Activated effector memory CD4-positive, alpha-beta T cell treated with Interleukin-2 at 50 U/mL for 16 hours (primary cell): ENCODE measurements around the gene FOXD4.
A peak's percentile ranks its signal among the peaks of the same experiment; 100 is the strongest.
"Not testable (repeated sequence)": the region's sequence is repeated elsewhere in the genome, so short reads cannot be mapped to it uniquely, and the experiment has no call there.

Experiments
- DNase-seq: peaks from one replicate; pipeline ENCODE4 v3.0.0-alpha.2; 2020

FOXD4 gene

DNA sequence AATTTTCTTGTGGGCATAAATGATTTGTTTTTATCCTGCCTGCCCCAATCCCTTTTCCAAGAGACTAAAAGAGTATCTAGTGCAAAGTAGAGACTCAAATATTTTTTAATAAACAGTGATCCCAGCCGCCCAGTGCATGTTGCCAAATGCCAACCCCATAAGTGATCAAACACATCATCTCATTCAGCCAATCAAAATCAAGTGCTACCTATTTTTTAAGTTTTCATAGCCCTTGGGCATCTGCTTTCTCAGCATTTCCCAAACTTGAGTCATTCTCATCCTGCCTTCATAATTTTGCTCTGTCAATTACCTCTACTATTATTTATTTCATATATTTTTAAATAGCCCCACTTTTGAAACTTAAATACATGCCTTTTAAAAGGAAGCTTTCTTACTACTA is 27.4 kb downstream of the FOXD4 start:
- not testable (repeated sequence) for DNase-seq

DNA sequence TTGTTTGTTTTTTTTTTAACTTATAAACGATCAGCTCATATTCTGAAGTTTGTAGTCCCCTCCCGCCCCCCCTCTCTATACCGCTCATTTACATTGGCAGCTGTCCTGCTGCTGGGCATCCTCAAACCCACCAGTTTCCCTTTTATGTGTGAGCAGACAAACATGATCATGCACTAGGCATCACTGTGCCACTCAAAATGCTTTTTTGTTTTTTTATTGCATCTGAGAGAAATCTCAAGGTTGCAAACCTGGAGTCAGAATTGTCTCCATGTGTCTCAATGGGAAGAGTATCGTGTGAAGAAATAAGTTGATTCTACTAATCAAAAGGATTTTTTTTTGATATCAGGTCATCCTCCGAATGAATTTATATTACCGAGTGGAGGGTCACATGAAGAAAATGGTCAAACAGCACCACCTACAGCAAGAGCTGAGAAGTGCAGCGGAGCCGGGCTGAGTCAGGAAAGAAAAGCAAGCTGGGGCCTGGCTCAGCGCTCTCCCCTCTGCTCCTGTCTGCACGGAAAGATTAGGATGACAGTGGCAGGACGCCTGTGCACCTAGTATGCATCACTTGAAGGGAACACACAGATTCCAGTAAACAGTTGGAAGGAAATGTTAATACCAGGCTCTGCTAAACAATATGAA is 29.7 kb downstream of the FOXD4 start:
- DNase-seq: not testable (repeated sequence)

DNA sequence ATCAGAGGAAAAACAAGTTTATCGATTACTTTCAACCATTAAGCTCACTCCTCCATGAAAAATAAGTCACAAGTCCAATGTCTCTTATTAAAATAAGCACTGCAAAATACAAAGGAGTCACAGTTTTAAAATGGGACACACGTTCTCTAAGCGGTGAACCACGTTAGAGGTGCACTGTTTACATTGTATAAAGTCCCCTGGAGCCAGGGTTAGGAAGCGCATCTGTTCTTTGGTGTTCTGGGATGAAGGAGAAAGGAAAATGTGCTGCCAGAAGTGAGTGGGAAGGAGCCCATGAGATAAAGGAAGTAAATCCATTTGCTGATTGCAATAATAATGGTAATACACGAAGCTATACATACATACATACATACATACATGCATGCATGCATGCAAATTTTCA is 30.4 kb downstream of the FOXD4 start:
- DNase-seq: not testable (repeated sequence)

DNA sequence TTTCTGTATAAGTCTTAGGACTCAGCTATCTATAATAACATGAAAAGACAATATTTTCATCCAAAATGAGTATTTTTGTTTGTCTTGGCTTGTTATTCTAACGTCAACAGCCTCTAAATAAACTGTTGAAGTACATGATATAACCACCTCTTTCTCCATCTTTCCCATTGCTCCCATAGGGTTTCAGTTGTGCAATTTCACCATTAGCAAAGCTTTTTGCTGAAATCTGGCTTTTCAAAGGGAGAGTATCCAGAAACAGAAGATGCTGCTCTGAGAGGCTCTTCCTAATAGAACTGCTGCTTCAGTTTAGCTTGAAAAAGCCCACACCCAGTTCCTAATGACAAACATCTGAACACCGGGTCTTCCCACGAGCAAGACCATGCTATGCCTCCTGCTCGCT is 31.1 kb downstream of the FOXD4 start:
- DNase-seq: not testable (repeated sequence)

DNA sequence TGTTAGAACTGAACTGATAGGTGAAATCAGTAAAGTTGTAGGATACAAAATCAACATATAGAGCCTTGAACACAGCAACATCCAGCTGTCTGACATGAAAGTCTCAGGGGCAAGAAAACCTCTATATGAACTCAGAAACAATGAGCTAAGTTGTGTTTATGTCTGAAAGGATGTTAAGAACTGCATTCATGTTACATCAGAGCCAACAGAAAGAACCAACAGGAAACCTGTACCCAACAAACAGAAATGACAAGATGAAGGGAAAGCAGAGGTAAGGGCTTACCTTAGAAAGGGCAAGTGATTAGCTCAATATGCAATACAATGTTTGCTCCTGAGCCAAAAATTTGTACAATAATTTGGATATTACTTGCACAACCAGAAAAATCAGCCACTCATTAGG is 31.5 kb downstream of the FOXD4 start:
- DNase-seq: not testable (repeated sequence)

DNA sequence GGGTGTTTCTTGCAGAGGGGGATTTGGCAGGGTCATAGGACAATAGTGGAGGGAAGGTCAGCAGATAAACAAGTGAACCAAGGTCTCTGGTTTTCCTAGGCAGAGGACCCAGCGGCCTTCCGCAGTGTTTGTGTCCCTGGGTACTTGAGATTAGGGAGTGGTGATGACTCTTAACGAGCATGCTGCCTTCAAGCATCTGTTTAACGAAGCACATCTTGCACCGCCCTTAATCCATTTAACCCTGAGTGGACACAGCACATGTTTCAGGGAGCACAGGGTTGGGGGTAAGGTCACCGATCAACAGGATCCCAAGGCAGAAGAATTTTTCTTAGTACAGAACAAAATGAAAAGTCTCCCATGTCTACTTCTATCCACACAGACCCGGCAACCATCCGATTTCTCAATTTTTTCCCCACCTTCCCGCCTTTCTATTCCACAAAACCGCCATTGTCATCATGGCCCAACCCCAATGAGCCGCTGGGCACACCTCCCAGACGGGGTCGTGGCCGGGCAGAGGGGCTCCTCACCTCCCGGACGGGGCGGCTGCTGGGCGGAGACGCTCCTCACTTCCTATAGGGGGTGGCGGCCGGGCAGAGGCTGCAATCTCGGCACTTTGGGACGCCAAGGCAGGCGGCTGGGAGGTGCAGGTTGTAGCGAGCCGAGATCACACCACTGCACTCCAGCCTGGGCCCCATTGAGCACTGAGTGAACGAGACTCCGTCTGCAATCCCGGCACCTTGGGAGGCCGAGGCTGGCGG is 35.1 kb downstream of the FOXD4 start:
- DNase-seq: not testable (repeated sequence)

DNA sequence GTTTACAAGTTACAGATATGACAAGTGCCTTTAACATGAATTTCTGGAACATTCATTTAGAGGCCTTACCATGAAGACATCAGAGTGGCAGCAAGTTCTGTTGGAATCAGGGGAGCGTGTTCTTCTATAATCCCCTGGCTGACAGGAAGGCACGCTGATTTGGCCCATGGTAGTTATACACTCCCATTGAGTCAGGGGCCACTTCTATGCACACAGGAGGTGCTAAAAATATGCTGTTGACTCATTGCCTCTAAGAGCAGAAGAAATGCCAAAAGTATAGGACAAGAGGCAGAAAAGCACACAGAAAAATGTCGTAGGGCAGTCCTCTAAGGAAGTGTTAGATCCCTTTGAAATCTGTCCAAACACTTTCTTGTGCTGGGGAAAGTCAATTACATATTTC is 39.9 kb downstream of the FOXD4 start:
- not testable (repeated sequence) for DNase-seq

DNA sequence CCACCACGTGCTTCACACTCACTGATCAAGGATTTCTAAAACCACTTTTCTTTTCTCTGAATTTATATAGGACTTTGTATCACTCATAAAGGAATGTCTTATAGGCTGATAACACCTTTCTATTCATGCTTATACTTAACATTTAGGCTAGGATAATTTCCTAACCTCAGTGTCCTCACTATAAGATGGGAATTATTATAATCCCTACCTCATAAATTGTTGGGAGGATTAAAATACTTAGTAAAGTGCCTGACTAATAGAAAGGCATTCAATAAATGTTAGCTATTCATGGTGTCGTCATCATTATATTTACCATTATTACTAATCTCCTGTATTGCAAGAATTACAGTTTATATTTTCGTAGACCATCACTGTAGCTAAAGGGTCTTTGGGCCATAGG is 41.8 kb downstream of the FOXD4 start:
- not testable (repeated sequence) for DNase-seq

DNA sequence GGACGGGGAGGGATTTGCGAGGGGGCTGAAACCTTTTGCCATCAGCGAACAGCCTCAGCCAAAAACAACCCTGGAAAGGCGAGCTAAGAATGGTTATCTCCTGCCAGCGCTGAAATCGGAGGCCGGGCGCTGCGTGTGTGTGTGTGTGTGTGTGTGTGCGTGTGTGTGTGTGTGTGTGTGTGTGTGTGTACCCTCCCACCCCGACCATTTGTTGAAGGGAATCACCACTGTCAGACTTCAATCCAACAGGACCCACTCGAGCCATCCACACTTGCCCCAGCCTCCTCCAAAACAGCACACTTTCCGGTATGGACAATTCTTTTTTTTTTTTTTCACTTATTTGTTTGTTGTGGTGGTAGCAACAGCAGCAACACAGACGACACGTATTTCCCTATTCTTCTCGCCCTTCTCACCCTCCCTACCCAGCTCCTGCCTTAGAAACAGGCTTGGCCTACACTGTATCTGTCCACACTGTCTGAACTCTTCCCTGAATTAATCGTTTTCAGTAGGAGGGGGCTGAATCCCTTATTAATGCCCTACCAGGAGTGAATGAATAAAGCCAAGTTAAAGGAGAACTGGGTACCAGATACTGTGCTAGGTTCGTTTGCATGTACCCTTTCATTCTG is 44.2 kb downstream of the FOXD4 start:
- not testable (repeated sequence) for DNase-seq

DNA sequence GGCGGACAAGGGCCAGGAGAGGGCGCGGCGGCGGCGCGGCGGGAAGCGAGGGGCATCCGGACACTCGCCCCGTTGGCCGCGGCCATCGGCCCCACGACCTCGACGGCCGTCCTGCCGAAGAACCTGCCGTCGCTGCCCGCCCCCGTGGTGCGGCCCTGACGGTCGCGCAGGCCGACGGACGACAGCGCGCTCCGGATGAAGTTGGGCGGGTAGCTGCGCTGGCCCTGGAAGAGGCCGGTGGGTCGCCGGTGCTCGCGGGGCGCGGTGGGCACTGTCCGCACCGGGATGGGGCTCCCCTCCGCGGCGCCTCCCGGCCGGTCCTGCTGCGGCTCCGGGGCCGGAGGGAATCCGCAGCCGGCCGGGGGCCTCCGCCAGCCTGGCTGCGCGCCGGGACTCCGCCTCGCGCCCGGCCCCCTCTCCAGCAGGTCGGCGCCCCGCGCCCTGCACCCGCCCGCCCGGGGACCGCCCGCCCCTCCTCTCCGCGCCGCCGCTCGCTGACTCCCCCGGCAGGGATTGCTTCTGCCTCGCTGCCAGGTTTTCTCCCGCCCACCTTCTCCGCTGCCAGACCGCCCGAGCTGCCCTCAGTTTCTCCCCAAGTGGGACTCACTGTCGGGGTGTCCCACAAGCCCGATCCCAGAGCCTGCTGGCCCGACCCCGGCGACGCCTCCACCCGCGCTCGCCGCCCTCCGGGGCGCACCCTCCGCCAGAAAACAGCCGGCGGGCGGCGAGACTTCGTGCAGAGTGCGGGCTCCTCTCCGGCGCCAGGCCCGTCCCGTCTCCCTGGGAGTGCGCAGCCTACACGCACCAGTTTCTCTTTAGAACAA is 44.9 kb downstream of the FOXD4 start:
- DNase-seq: peak; percentile 0
